NCI-H2029 treated with DMSO at 0.1 percent for 48 hours (cell line): ENCODE measurements around the gene RPL29.

Experiments
- DNase-seq: peaks from one replicate; lab custom pipeline; 2025; lab: John Stamatoyannopoulos, UW

The RPL29 gene

GRCh38 chr3:51982838-51983577 lies 12.7 kb downstream of the RPL29 start, which contains the start of gene ACY1:
ACY1 (plus strand) TSS chr3:51983535; CDS start chr3:51984065, 530 bp downstream.
- no peak for DNase-seq

- no peak for DNase-seq
These were observed 13.3 kb downstream of the RPL29 start for GRCh38 chr3:51982352-51982837.

- no peak for DNase-seq
These were observed 15.4 kb downstream of the RPL29 start for GRCh38 chr3:51980253-51980652.

- DNase-seq: no peak
These were observed 17.6 kb downstream of the RPL29 start for GRCh38 chr3:51978143-51978502.

- no peak for DNase-seq
These were observed 18.1 kb downstream of the RPL29 start for GRCh38 chr3:51977446-51978142.

- no peak for DNase-seq
These were observed 19.7 kb downstream of the RPL29 start for GRCh38 chr3:51975852-51976549.

- no peak for DNase-seq
These were observed 20.5 kb downstream of the RPL29 start, which contains the start of gene ABHD14A for GRCh38 chr3:51974963-51975851. ABHD14A (plus strand) TSS chr3:51975064; CDS start chr3:51975136, 72 bp downstream.

GRCh38 chr3:51974277-51974962 lies 21.3 kb downstream of the RPL29 start:
- no peak for DNase-seq

GRCh38 chr3:51971350-51971749 lies 24.3 kb downstream of the RPL29 start:
- no peak for DNase-seq

- DNase-seq: no peak
These were observed 24.9 kb downstream of the RPL29 start for GRCh38 chr3:51970606-51971300.

GRCh38 chr3:51969841-51970240 lies 25.9 kb downstream of the RPL29 start:
- no peak for DNase-seq

GRCh38 chr3:51968883-51969678 lies 26.6 kb downstream of the RPL29 start:
- no peak for DNase-seq

- no peak for DNase-seq
These were observed 27.4 kb downstream of the RPL29 start for GRCh38 chr3:51968170-51968775.

GRCh38 chr3:51967384-51968169 lies 28.1 kb downstream of the RPL29 start, which contains the start of gene PCBP4:
PCBP4 (minus strand) TSS chr3:51967454; CDS start chr3:51961240, 6,214 bp downstream.
- DNase-seq: no peak

GRCh38 chr3:51966922-51967383 lies 28.7 kb downstream of the RPL29 start:
- no peak for DNase-seq

- DNase-seq: no peak
These were observed 29.2 kb downstream of the RPL29 start for GRCh38 chr3:51966486-51966885.

- no peak for DNase-seq
These were observed 29.7 kb downstream of the RPL29 start for GRCh38 chr3:51966016-51966415.

- no peak for DNase-seq
These were observed 31.2 kb downstream of the RPL29 start for GRCh38 chr3:51964521-51964920.
